ENCODE results near the gene AVL9. TPM values are rescaled to one million over a fixed set of nuclear protein-coding genes. Genes with fewer than 3 reads are reported as not detected.

The AVL9 gene
- total and polyA plus RNA-seq, 2 of the 13 experiments (the other 11 are each of a cell fraction or from before 2014, with no cell fraction given) = 29.9 to 48.0 TPM

DNA sequence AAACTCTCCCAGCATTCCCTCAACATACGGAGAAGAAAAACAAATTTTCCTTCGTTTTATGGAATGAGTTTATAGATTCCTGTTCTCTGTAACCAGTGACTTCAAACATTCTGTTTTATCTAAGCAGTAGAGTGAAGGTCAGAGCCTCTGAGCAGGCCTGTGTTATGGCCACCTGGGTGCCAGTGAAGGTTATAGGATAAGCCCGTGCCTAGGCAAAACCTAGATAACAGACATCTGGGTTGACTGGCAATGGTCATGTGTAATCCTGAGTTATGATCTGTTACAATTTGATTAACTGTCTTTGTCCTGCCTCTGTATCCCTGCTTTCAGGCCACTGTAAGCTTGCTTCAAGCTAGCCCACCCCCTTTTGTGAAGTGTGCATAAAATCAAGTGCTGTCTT lies 13.4 kb upstream of the AVL9 start:
- H3K27me3 ChIP-seq (ENCODE audit: control insufficient read depth in 1 of 2, insufficient read depth in 2 of 2, low read length in 2 of 2) = no peaks in the 10 kb centered on the region
- WGBS (ENCODE audit: low lambda C conversion rate) = 31% methylated on average over 3 of the region's 3 CpGs
- H3K9ac ChIP-seq (ENCODE audit: insufficient read depth, low read depth, low read length) = no peak overlapping the region
- no peaks in the 10 kb centered on the region for H3K79me2 ChIP-seq (ENCODE audit: insufficient read depth, low read length)
- H3K27ac ChIP-seq (ENCODE audit: extremely low read length, insufficient read depth, low read length) = no peak overlapping the region
- FAIRE-seq (no peak), DNase-seq (ENCODE audit: low spot score) (no peak), ATAC-seq (peak; percentile 67)
- H2AFZ ChIP-seq (ENCODE audit: low read length) = no peak overlapping the region
- in situ Hi-C loops (cut with HindIII; ENCODE audit: extremely low pct_ligation_motif_present, low pct_unique_long_range_greater_than_20kb) = loop anchor here (10.0 kb wide), 1 partner anchor 737 kb away; no protein-coding TSS in a partner anchor
- ChIA-PET POLR2A (no interaction called here), CTCF (ENCODE audit: low intra/inter-chr PET ratio, low total read pairs) (interaction anchor here (3.3 kb wide), 1 partner anchor 271 kb away, joined by 37 read pairs; no protein-coding TSS in a partner anchor)
- H3K4me1 ChIP-seq (ENCODE audit: insufficient read depth, low read length) = no peaks in the 10 kb centered on the region
- TF ChIP-seq ZNF24 (IDR thresholded peaks at IDR 0.05) (no peak), ZNF878 (CRISPR knock-in tag; IDR thresholded peaks at IDR 0.05) (no peak), NCOA5 (CRISPR knock-in tag; IDR thresholded peaks at IDR 0.05) (no peak), ZNF788 (CRISPR knock-in tag; IDR thresholded peaks at IDR 0.05; ENCODE audit: borderline replicate concordance) (no peak), ZNF670 (CRISPR knock-in tag; IDR thresholded peaks at IDR 0.05; ENCODE audit: borderline replicate concordance) (no peak), ZNF773 (CRISPR knock-in tag; IDR thresholded peaks at IDR 0.05; ENCODE audit: borderline replicate concordance) (no peak)
- H3K4me3 ChIP-seq (replicated peaks in 1 of 3; ENCODE audit: insufficient read depth in 1 of 3, low read depth in 2 of 3, low read length in 3 of 3) = no peak overlapping the region
- peaks cover 0 to 9% of the 10 kb centered on the region in 2 experiments; a peak in 2 of 5 replicates for H3K36me3 ChIP-seq (replicated peaks in 1 of 2; ENCODE audit: control insufficient read depth in 1 of 2, insufficient read depth in 2 of 2, low read length in 2 of 2)
- intact Hi-C loops (cut with micrococcal nuclease; ENCODE audit: unreplicated experiment) = no loop called here
- no peaks in the 10 kb centered on the region for H3K9me3 ChIP-seq (ENCODE audit: low read length)
- BruUV-seq (replicated peaks) = no TSS peak
- no peaks in the 10 kb centered on the region for H4K20me1 ChIP-seq (ENCODE audit: insufficient read depth, low read length)
- H3K4me2 ChIP-seq (ENCODE audit: low read depth, low read length) = no peak overlapping the region

DNA sequence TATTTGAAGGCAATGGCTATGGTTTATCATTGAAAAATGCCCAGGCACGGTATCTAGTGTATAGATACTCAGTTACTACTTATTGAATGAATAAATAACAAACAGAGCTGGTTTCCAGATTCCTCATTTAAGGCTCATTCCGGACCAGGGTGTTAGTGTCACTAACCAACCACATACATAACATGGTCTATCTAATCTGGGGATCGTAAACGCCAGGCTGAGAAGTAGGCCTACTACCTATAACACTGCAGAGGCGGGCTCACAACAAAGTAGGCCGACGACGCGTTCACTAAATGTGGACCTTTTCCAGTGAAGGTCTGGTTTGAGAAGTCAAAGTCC lies 5.5 kb upstream of the AVL9 start:
- no peaks in the 10 kb centered on the region for H3K9me3 ChIP-seq (ENCODE audit: low read length)
- in situ Hi-C loops (cut with HindIII; ENCODE audit: extremely low pct_ligation_motif_present, low pct_unique_long_range_greater_than_20kb) (loop anchor here (10.0 kb wide), 1 partner anchor 745 kb away; no protein-coding TSS in a partner anchor), intact Hi-C loops (cut with micrococcal nuclease; ENCODE audit: unreplicated experiment) (loop anchor here (5.0 to 10.0 kb wide), 4 partner anchors 58 to 725 kb away; partner anchors contain the start of gene NT5C3A)
- peaks cover 23% of the 10 kb centered on the region for H3K4me1 ChIP-seq (ENCODE audit: insufficient read depth, low read length)
- TF ChIP-seq ELF4 (CRISPR knock-in tag; IDR thresholded peaks at IDR 0.05; ENCODE audit: borderline replicate concordance) = peak; percentile 17; the same call in 1 of the 2 replicates
- 0 out of 2 replicates have a peak, but pooled peaks have one; percentile 49 for TF ChIP-seq ZFP82 (CRISPR knock-in tag; IDR thresholded peaks at IDR 0.05; ENCODE audit: borderline replicate concordance)
- TF ChIP-seq GLI4 (CRISPR knock-in tag; IDR thresholded peaks at IDR 0.05; ENCODE audit: borderline replicate concordance) = 0 out of 2 replicates have a peak, but pooled peaks have one; percentile 7
- TF ChIP-seq ZNF264 (CRISPR knock-in tag; IDR thresholded peaks at IDR 0.05) = no peak
- CTCF ChIA-PET (ENCODE audit: low intra/inter-chr PET ratio, low total read pairs) = no interaction called here
- no peak overlapping the region for H2AFZ ChIP-seq (ENCODE audit: low read length)
- H3K79me2 ChIP-seq (ENCODE audit: insufficient read depth, low read length) = peaks cover 21% of the 10 kb centered on the region
- 0% methylated on average over 9 of the region's 9 CpGs for WGBS (ENCODE audit: low lambda C conversion rate)
- H3K36me3 ChIP-seq (replicated peaks in 1 of 2; ENCODE audit: control insufficient read depth in 1 of 2, insufficient read depth in 2 of 2, low read length in 2 of 2) = peaks cover 3 to 20% of the 10 kb centered on the region in 2 experiments; a peak in 4 of 5 replicates
- H4K20me1 ChIP-seq (ENCODE audit: insufficient read depth, low read length) = no peaks in the 10 kb centered on the region
- POLR2A ChIA-PET = interaction anchor here (1.0 to 1.8 kb wide), 2 partner anchors 99 to 179 kb away, joined by 4 to 6 read pairs; no protein-coding TSS in a partner anchor
- peak overlapping the region; percentile 91 to 98 (median 94) for H3K4me3 ChIP-seq (replicated peaks in 1 of 3; ENCODE audit: insufficient read depth in 1 of 3, low read depth in 2 of 3, low read length in 3 of 3)
- ATAC-seq = no peak; the same call in 2 of the 3 replicates
- TSS peak; percentile 41 for BruUV-seq (replicated peaks)
- peak overlapping the region; percentile 94 for H3K9ac ChIP-seq (ENCODE audit: insufficient read depth, low read depth, low read length)
- H3K27me3 ChIP-seq (ENCODE audit: control insufficient read depth in 1 of 2, insufficient read depth in 2 of 2, low read length in 2 of 2) = no peaks in the 10 kb centered on the region; a peak in 1 of 5 replicates
- no peak for FAIRE-seq
- peak overlapping the region; percentile 75 for H3K4me2 ChIP-seq (ENCODE audit: low read depth, low read length)
- peak; percentile 76 for DNase-seq (ENCODE audit: low spot score)
- H3K27ac ChIP-seq (ENCODE audit: extremely low read length, insufficient read depth, low read length) = peak overlapping the region; percentile 92

All from HepG2 (cell line).